Thyroid gland (tissue), 4 donors: ENCODE data around the gene PTK7. TPM values are rescaled to one million over a fixed set of nuclear protein-coding genes. Genes with fewer than 3 reads are reported as not detected.
A peak's percentile ranks its signal among the peaks of the same experiment; 100 is the strongest.

Source experiments
- DNase-seq, 2 donors: peaks; one replicate each; pipeline ENCODE4 v3.0.0-alpha.2; 2019
- H3K27ac ChIP-seq, 3 donors: fragments of 200-600 bp; sonication (generic); 1 replicate in 2 of 3; 2 replicates in 1 of 3; pipeline ENCODE4 v1.5.1; 2016 to 2019; ENCODE audit warnings: mild to moderate bottlenecking in 1 of 3, moderate library complexity in 1 of 3
- H3K27me3 ChIP-seq: fragments of 200-600 bp; sonication (generic); one replicate; pipeline ENCODE4 v1.5.1; 2019
- H3K36me3 ChIP-seq, 2 donors: fragments of 200-600 bp; sonication (generic); one replicate each; pipeline ENCODE4 v1.5.1; 2016 to 2019
- H3K4me1 ChIP-seq, 2 donors: fragments of 200-600 bp; sonication (generic); one replicate each; pipeline ENCODE4 v1.5.1; 2017 to 2019
- H3K4me3 ChIP-seq, 3 donors: fragments of 200-600 bp; sonication (generic); replicated peaks in 1 of 3; 1 replicate in 2 of 3; 2 replicates in 1 of 3; pipeline ENCODE4 v1.5.1; 2016; ENCODE audit warnings: mild to moderate bottlenecking in 1 of 3
- H3K9me3 ChIP-seq: fragments of 200-600 bp; sonication (generic); one replicate; pipeline ENCODE4 v1.5.1; 2017
- CTCF ChIP-seq, 6 experiments: fragments of 200-600 bp in 3 of 6; fragments of 450-650 bp in 3 of 6; sonication (generic) in 3 of 6; IDR thresholded peaks; one replicate each; pipeline ENCODE4 v1.5.1; 2016 to 2019; ENCODE audit warnings: antibody characterized with exemption in 6 of 6, mild to moderate bottlenecking in 2 of 6, inconsistent platforms in 1 of 6, moderate library complexity in 1 of 6
- POLR2A ChIP-seq, 2 donors: fragments of 450-650 bp; IDR thresholded peaks; one replicate each; pipeline ENCODE4 v1.6.1; 2017; ENCODE audit warnings: antibody characterized with exemption in 2 of 2, mild to moderate bottlenecking in 2 of 2, moderate library complexity in 1 of 2
- WGBS, 2 donors: methylation state at CpG; one replicate each; pipeline ENCODE4 v1.1.5; 2017; 5-methylcytosine and 5-hydroxymethylcytosine counted together
- intact Hi-C: fragments of 100-400 bp; cut with DNase I; formaldehyde crosslinking; loops from one replicate; pipeline ENCODE4 v1.15.1; 2023
- total RNA-seq, 4 donors: library from RNA; depleted of rRNA; stranded (reverse); fragments of >200 nt; gene quantifications; one replicate each; pipeline ENCODE4 v1.2.3, GENCODE V29; 2016

PTK7 gene
- total RNA-seq, 4 donors from 2014 or later = 43.8 to 58.9 (median 55.0) TPM

GRCh38 chr6:43170931-43171706 lies 95.0 kb downstream of the PTK7 start, which contains the start of gene SRF:
Gene SRF, plus strand, starts transcription at chr6:43171269. Its CDS starts 388 bp downstream, at chr6:43171657.
- peaks cover 7 to 11% of the 10 kb centered on the region in 2 donors for H3K36me3 ChIP-seq
- peak; percentile 100 for DNase-seq
- H3K4me1 ChIP-seq = peaks cover 25 to 29% of the 10 kb centered on the region in 2 donors
- intact Hi-C loops = no loop called here
- no peaks in the 10 kb centered on the region for H3K9me3 ChIP-seq
- no peaks in the 10 kb centered on the region for H3K27me3 ChIP-seq
- 0 to 2% methylated on average over 10 to 39 of the region's 83 CpGs for WGBS, 2 donors
- peak within 1 kb of the TSS; percentile 90 to 99 (median 98) for H3K27ac ChIP-seq
- H3K4me3 ChIP-seq = peak within 1 kb of the TSS; percentile 61 to 94 (median 70)
- TF ChIP-seq POLR2A (IDR thresholded peaks at IDR 0.05) (peak; percentile 64 to 96), CTCF (IDR thresholded peaks at IDR 0.05) (peak in 4 of 6 experiments; percentile 29 to 90 (median 76))

- H3K36me3 ChIP-seq = peaks cover 13 to 17% of the 10 kb centered on the region in 2 donors
- no peak for TF ChIP-seq CTCF (IDR thresholded peaks at IDR 0.05)
- no peak for TF ChIP-seq POLR2A (IDR thresholded peaks at IDR 0.05)
Measured at GRCh38 chr6:43171707-43172103, 95.6 kb downstream of the PTK7 start.

DNA sequence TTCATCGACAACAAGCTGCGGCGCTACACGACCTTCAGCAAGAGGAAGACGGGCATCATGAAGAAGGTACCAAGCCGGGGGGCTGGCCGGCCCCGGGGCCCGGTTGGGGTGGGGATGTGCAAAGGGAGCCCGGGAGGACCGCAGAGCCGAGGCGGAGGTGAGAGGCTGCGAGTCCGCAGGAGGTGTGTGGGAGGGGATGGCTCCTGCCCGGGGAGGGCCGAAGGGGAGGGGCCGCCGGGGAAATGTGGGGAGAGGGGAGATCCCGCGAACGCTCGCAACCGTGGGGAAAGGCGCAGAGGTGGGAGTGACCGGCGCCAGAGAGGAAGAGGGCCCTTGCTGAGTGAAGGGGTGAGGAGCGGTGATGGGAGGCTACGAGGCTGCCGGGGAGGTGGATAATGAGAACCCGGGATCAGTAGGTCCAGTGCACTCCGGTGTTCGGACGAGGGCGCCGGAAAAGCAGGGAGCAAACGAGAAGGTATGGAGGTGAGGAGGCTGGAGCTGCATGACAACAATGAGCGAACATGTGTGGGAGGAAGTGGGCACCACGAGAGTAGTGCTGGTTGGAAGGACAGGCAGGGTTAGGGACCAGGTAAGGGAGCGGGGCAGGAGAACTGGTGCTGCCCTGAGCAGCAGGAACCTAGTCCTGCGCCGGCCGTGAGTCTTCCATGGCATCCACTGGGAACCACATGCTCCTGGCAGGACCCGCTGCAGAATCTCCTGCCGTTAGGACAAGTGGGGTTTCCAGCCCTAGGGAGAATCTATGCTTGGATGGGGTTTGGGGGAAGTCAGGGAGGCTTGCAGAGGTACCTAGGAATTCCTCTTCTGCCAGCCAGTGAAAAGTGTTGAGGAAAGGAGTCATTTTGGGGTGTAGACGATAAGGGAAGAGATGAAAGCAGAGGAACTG lies 96.2 kb downstream of the PTK7 start:
- peaks cover 25 to 29% of the 10 kb centered on the region in 2 donors for H3K4me1 ChIP-seq
- H3K36me3 ChIP-seq = peaks cover 16 to 17% of the 10 kb centered on the region in 2 donors
- peak overlapping the region; percentile 90 to 99 (median 98) for H3K27ac ChIP-seq
- intact Hi-C loops = no loop called here
- H3K27me3 ChIP-seq = no peaks in the 10 kb centered on the region
- peak; percentile 65 to 70 for DNase-seq
- peak overlapping the region; percentile 61 to 94 (median 70) for H3K4me3 ChIP-seq
- TF ChIP-seq CTCF (IDR thresholded peaks at IDR 0.05) (no peak), POLR2A (IDR thresholded peaks at IDR 0.05) (peak in 1 of 2 donors; percentile 47)
- H3K9me3 ChIP-seq = no peaks in the 10 kb centered on the region
- WGBS, 2 donors = 2 to 3% methylated on average over 45 to 46 of the region's 46 CpGs

More at GRCh38 chr6:43171707-43172103, 95.6 kb downstream of the PTK7 start:
- Histone ChIP-seq H3K27me3 (no peaks in the 10 kb centered on the region), H3K4me3 (peak overlapping the region; percentile 61 to 94 (median 70)), H3K27ac (peak overlapping the region; percentile 90 to 99 (median 98)), H3K9me3 (no peaks in the 10 kb centered on the region), H3K4me1 (peaks cover 25 to 29% of the 10 kb centered on the region in 2 donors)
- intact Hi-C loops = no loop called here
- WGBS, 2 donors = 0 to 2% methylated on average over 12 to 17 of the region's 57 CpGs
- DNase-seq = peak; percentile 12 to 31

GRCh38 chr6:43173591-43174262 lies 97.6 kb downstream of the PTK7 start:
- no peaks in the 10 kb centered on the region for H3K27me3 ChIP-seq
- WGBS, 2 donors = 58 to 63% methylated on average over 9 to 11 of the region's 11 CpGs
- DNase-seq = peak in 1 of 2 donors; percentile 12
- peaks cover 24 to 26% of the 10 kb centered on the region in 2 donors for H3K36me3 ChIP-seq
- TF ChIP-seq POLR2A (IDR thresholded peaks at IDR 0.05) (no peak), CTCF (IDR thresholded peaks at IDR 0.05) (no peak)
- peak overlapping the region in 2 of 3 donors; percentile 22 to 30 for H3K4me3 ChIP-seq
- peak overlapping the region; percentile 96 to 99 (median 98) for H3K27ac ChIP-seq
- H3K9me3 ChIP-seq = no peaks in the 10 kb centered on the region
- intact Hi-C loops = no loop called here
- peaks cover 25 to 29% of the 10 kb centered on the region in 2 donors for H3K4me1 ChIP-seq
